OCI-LY3 (cell line): ENCODE data around the gene TNNI2.
"Not testable (repeated sequence)": the region's sequence is repeated elsewhere in the genome, so short reads cannot be mapped to it uniquely, and the experiment has no call there.

Experiments used
- H2AFZ ChIP-seq: fragments of 200-600, 300-600 bp; shearing (Covaris generic); 2 replicates; pipeline ENCODE4 v1.6.0; 2014; ENCODE audit warnings: antibody characterized with exemption, low read depth, low read length
- H3K27ac ChIP-seq: fragments of 200-600, 300-600 bp; sonication (generic); 2 replicates; pipeline ENCODE4 v1.5.1; 2014; ENCODE audit warnings: mild to moderate bottlenecking, low read length, moderate library complexity, mixed read lengths
- H3K27me3 ChIP-seq: fragments of 200-600, 300-600 bp; sonication (generic); 2 replicates; pipeline ENCODE4 v1.6.1; 2014; ENCODE audit warnings: low read depth, low read length, mixed read lengths
- H3K36me3 ChIP-seq: fragments of 200-600, 300-600 bp; sonication (generic); replicated peaks from 2 replicates; pipeline ENCODE3; 2014; ENCODE audit warnings: low read depth, low read length, mixed read lengths
- H3K4me1 ChIP-seq: fragments of 300-600, 200-600 bp; sonication (generic); 2 replicates; pipeline ENCODE4 v1.6.1; 2014; ENCODE audit warnings: low read length, mixed read lengths
- H3K4me2 ChIP-seq: fragments of 200-600, 300-600 bp; sonication (generic); 2 replicates; pipeline ENCODE4 v1.6.1; 2014; ENCODE audit warnings: low read length, mixed read lengths
- H3K4me3 ChIP-seq: fragments of 300-600, 200-600 bp; sonication (generic); 2 replicates; pipeline ENCODE4 v1.5.1; 2014; ENCODE audit warnings: antibody characterized with exemption, mild to moderate bottlenecking, low read length, moderate library complexity
- H3K79me2 ChIP-seq: fragments of 300-600, 200-600 bp; shearing (Covaris generic); 2 replicates; pipeline ENCODE4 v1.6.1; 2014; ENCODE audit warnings: mild to moderate bottlenecking, low read length, mixed read lengths
- H3K9ac ChIP-seq: fragments of 300-600, 200-600 bp; shearing (Covaris generic); 2 replicates; pipeline ENCODE4 v1.6.0; 2014; ENCODE audit warnings: mild to moderate bottlenecking, low read length, moderate library complexity
- H3K9me3 ChIP-seq: fragments of 200-600, 300-600 bp; shearing (Covaris generic); 2 replicates; pipeline ENCODE4 v1.6.1; 2014; ENCODE audit warnings: low read length, mixed read lengths; ENCODE audit not compliant: insufficient read depth
- H4K20me1 ChIP-seq: fragments of 200-600, 300-600 bp; sonication (generic); 2 replicates; pipeline ENCODE4 v1.6.1; 2016; ENCODE audit warnings: low read length, mixed read lengths; ENCODE audit not compliant: insufficient read depth
- CTCF ChIP-seq: fragments of 200-600, 300-600 bp; sonication (generic); IDR thresholded peaks from 2 replicates; pipeline ENCODE4 v1.5.1; 2014; ENCODE audit warnings: antibody characterized with exemption, low read length, low read depth
- EZH2phosphoT487 ChIP-seq: fragments of 200-600 bp; shearing (Covaris generic); IDR thresholded peaks from 2 replicates; pipeline ENCODE4 v1.6.1; 2018; ENCODE audit warnings: antibody characterized with exemption, mixed run types, low read depth

Gene TNNI2

GRCh38 chr11:1812801-1813200 is 26.0 kb upstream of the TNNI2 start:
- Histone ChIP-seq H2AFZ (no peak overlapping the region), H3K9ac (no peak overlapping the region), H3K4me1 (no peaks in the 10 kb centered on the region), H3K27me3 (peaks cover 9% of the 10 kb centered on the region), H3K9me3 (no peaks in the 10 kb centered on the region), H3K27ac (no peak overlapping the region), H3K4me3 (no peak overlapping the region), H3K4me2 (no peak overlapping the region), H3K79me2 (no peaks in the 10 kb centered on the region), H3K36me3 (no peaks in the 10 kb centered on the region), H4K20me1 (no peaks in the 10 kb centered on the region)
- TF ChIP-seq EZH2phosphoT487 (no peak), CTCF (no peak)

- H3K27ac ChIP-seq, H4K20me1 ChIP-seq, H3K4me1 ChIP-seq, H3K9me3 ChIP-seq, H2AFZ ChIP-seq, H3K4me2 ChIP-seq, H3K36me3 ChIP-seq, H3K9ac ChIP-seq, H3K4me3 ChIP-seq, H3K79me2 ChIP-seq: not testable (repeated sequence)
- peaks cover 11% of the 10 kb centered on the region for H3K27me3 ChIP-seq
Measured at GRCh38 chr11:1813356-1813755, 25.4 kb upstream of the TNNI2 start.

GRCh38 chr11:1814691-1815090 is 24.1 kb upstream of the TNNI2 start:
- no peaks in the 10 kb centered on the region for H3K9me3 ChIP-seq
- H3K27me3 ChIP-seq: peaks cover 18% of the 10 kb centered on the region

GRCh38 chr11:1815311-1815710 is 23.5 kb upstream of the TNNI2 start:
- no peak overlapping the region for H3K27ac ChIP-seq
- H3K4me2 ChIP-seq: no peak overlapping the region
- TF ChIP-seq EZH2phosphoT487 (no peak), CTCF (no peak)
- H3K4me1 ChIP-seq: no peaks in the 10 kb centered on the region
- peaks cover 18% of the 10 kb centered on the region for H3K27me3 ChIP-seq
- no peak overlapping the region for H2AFZ ChIP-seq
- H3K9ac ChIP-seq: no peak overlapping the region
- no peaks in the 10 kb centered on the region for H3K36me3 ChIP-seq
- H3K4me3 ChIP-seq: no peak overlapping the region
- H4K20me1 ChIP-seq: no peaks in the 10 kb centered on the region
- H3K79me2 ChIP-seq: no peaks in the 10 kb centered on the region
- H3K9me3 ChIP-seq: no peaks in the 10 kb centered on the region

More at GRCh38 chr11:1814691-1815090, 24.1 kb upstream of the TNNI2 start:
- H4K20me1 ChIP-seq: no peaks in the 10 kb centered on the region
- H3K27ac ChIP-seq: no peak overlapping the region
- H3K36me3 ChIP-seq: no peaks in the 10 kb centered on the region
- H3K9ac ChIP-seq: no peak overlapping the region
- H3K4me3 ChIP-seq: no peak overlapping the region
- H3K4me2 ChIP-seq: no peak overlapping the region
- no peaks in the 10 kb centered on the region for H3K4me1 ChIP-seq
- H2AFZ ChIP-seq: no peak overlapping the region
- TF ChIP-seq CTCF (no peak), EZH2phosphoT487 (no peak)
- H3K79me2 ChIP-seq: no peaks in the 10 kb centered on the region

GRCh38 chr11:1815751-1816150 is 23.0 kb upstream of the TNNI2 start:
- no peaks in the 10 kb centered on the region for H3K36me3 ChIP-seq
- H4K20me1 ChIP-seq: no peaks in the 10 kb centered on the region
- no peaks in the 10 kb centered on the region for H3K9me3 ChIP-seq
- no peak for TF ChIP-seq EZH2phosphoT487
- peaks cover 18% of the 10 kb centered on the region for H3K27me3 ChIP-seq
- no peaks in the 10 kb centered on the region for H3K4me1 ChIP-seq
- H2AFZ ChIP-seq: no peak overlapping the region
- no peak overlapping the region for H3K27ac ChIP-seq
- H3K4me2 ChIP-seq: no peak overlapping the region
- no peaks in the 10 kb centered on the region for H3K79me2 ChIP-seq
- no peak overlapping the region for H3K9ac ChIP-seq
- H3K4me3 ChIP-seq: no peak overlapping the region
